K562 (cell line): ENCODE data around the gene CLCN6. TPM values are rescaled to one million over a fixed set of nuclear protein-coding genes. Genes with fewer than 3 reads are reported as not detected.
A peak's percentile ranks its signal among the peaks of the same experiment; 100 is the strongest.

Experiments used
- CEBPG ChIP-seq, 3 experiments: fragments of 200-800 bp in 1 of 3; sonication (Bioruptor generic) in 1 of 3; sonication (generic) in 1 of 3; formaldehyde crosslinking in 1 of 3; IDR thresholded peaks in 2 of 3; conservative IDR thresholded peaks in 1 of 3; 2 replicates each; pipeline versions ENCODE4 v1.6.1 to v1.8.0; 2016 to 2022; ENCODE audit warnings: missing compliant biosample characterization in 2 of 3, missing genetic modification characterization in 2 of 3, mild to moderate bottlenecking in 1 of 3, missing genetic modification reagents in 1 of 3
- CHCHD3 ChIP-seq: fragments of 250-450 bp; sonication (Bioruptor Pico); IDR thresholded peaks from 2 replicates; pipeline ENCODE4 v2.1.2; 2022; ENCODE audit warnings: mild to moderate bottlenecking
- CREBBP ChIP-seq: IDR thresholded peaks from one replicate; pipeline ENCODE4 v1.6.1; 2012; ENCODE audit warnings: low read depth, mild to moderate bottlenecking, control low read depth, inconsistent platforms, low read length
- ELF1 ChIP-seq: fragments of 200-800 bp; sonication (Bioruptor generic); IDR thresholded peaks from 2 replicates; pipeline ENCODE4 v1.6.1; 2016; ENCODE audit warnings: missing genetic modification characterization, missing compliant biosample characterization
- FUS ChIP-seq: fragments of 200-400 bp; formaldehyde crosslinking; optimal IDR thresholded peaks from 2 replicates; pipeline ENCODE3; 2017; ENCODE audit warnings: low read depth, low read length
- GABPB1 ChIP-seq: sonication (generic); formaldehyde crosslinking; IDR thresholded peaks from 2 replicates; pipeline ENCODE4 v1.8.0; 2022; ENCODE audit warnings: mild to moderate bottlenecking, missing genetic modification reagents
- MAZ ChIP-seq, 2 experiments: fragments of 450-650 bp in 1 of 2; sonication (generic) in 1 of 2; formaldehyde crosslinking; IDR thresholded peaks in 1 of 2; conservative IDR thresholded peaks in 1 of 2; 2 replicates each; pipeline versions ENCODE4 v1.4.0 to v1.5.0; 2020; ENCODE audit warnings: mild to moderate bottlenecking in 1 of 2, missing genetic modification reagents in 1 of 2
- PHTF2 ChIP-seq: fragments of 250-450 bp; sonication (Bioruptor Pico); IDR thresholded peaks from 2 replicates; pipeline ENCODE4 v1.5.0; 2021; ENCODE audit warnings: mild to moderate bottlenecking
- RBBP5 ChIP-seq: fragments of 200-600 bp; sonication (generic); IDR thresholded peaks from 2 replicates; pipeline ENCODE4 v1.6.1; 2012; ENCODE audit warnings: borderline replicate concordance, mild to moderate bottlenecking, low read length, control low read depth, inconsistent platforms; ENCODE audit not compliant: insufficient read depth, poor library complexity, severe bottlenecking
- TEAD4 ChIP-seq, 2 experiments: sonication (generic) in 1 of 2; formaldehyde crosslinking in 1 of 2; IDR thresholded peaks; 2 replicates each; pipeline versions ENCODE4 v1.6.1 to v1.8.0; 2012 to 2022; ENCODE audit warnings: borderline replicate concordance in 1 of 2, inconsistent platforms in 1 of 2, low read length in 1 of 2, mild to moderate bottlenecking in 1 of 2, missing genetic modification reagents in 1 of 2
- ZBTB17 ChIP-seq: fragments of 450-650 bp; formaldehyde crosslinking; IDR thresholded peaks from 2 replicates; pipeline ENCODE4 v1.4.0; 2020; ENCODE audit warnings: mild to moderate bottlenecking
- polyA plus RNA-seq, 8 experiments: library from polyadenylated mRNA; depleted of rRNA in 4 of 8; stranded (reverse) in 5 of 8; unstranded in 3 of 8; fragments of >200 nt; fragmentation: Nextera tagmentation in 2 of 8; fragmentation: Illumina TruSeq in 1 of 8; extraction: Ambion mirVana in 2 of 8; extraction: Trizol in 1 of 8; gene quantifications; 2 replicates each; pipeline versions ENCODE4 v1.2.1 to v1.2.3, GENCODE V29; 2011 to 2014; ENCODE audit warnings: inconsistent platforms in 1 of 8, missing spikeins in 1 of 8
- total RNA-seq, 7 experiments: library from RNA; depleted of rRNA in 6 of 7; stranded (reverse); fragments of >200 nt in 6 of 7; fragmentation: Illumina TruSeq in 2 of 7; extraction: Trizol in 2 of 7; gene quantifications; 2 replicates each; pipeline versions ENCODE4 v1.2.1 to v1.2.3, GENCODE V29; 2011 to 2021; ENCODE audit warnings: low replicate concordance in 1 of 7
- TF ChIP-seq, protein P1 (sequence below): fragments of 200-600 bp; sonication (generic); IDR thresholded peaks from one replicate; pipeline ENCODE4 v1.6.1; 2012; ENCODE audit warnings: mild to moderate bottlenecking, low read depth, low read length, inconsistent platforms
- TF ChIP-seq, protein P2 (sequence below): fragments of 450-650 bp; conservative IDR thresholded peaks from 2 replicates; pipeline ENCODE4 v1.6.1; 2016; ENCODE audit warnings: missing genetic modification characterization, low read depth, mild to moderate bottlenecking, missing compliant biosample characterization, moderate library complexity
- TF ChIP-seq, protein P3 (sequence below): fragments of 450-650 bp; formaldehyde crosslinking; IDR thresholded peaks from 2 replicates; pipeline ENCODE4 v1.4.0; 2022; ENCODE audit warnings: mild to moderate bottlenecking, moderate library complexity

Gene CLCN6
- total and polyA plus RNA-seq, 9 of the 15 experiments (the other 6 are each of a cell fraction or from before 2014, with no cell fraction given), result 2.0 to 21.8 (median 13.6) TPM

DNA sequence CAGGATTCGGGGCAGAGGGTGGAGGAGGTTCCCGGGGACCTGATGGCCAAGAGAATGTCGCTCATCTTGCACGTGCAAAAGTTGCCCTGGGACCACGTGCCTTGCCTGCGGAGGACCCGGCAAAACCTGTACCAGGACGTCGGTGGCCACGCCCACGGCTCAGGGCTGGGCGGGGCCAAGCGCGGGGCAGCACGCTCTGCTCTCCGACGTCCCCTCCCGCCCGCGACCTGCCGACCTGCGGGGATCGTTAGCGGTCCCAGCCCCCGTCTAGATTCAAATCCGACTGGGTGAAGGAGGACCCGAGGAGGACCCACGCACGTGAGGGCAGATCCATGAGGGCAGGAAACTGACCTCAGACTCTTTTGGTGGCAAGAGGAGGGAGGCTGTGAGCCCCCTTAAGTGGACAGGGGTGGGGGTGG, 44.0 kb upstream of the CLCN6 start, which contains the start of gene C1orf167 (continued):
- TF ChIP-seq, protein P1, sequence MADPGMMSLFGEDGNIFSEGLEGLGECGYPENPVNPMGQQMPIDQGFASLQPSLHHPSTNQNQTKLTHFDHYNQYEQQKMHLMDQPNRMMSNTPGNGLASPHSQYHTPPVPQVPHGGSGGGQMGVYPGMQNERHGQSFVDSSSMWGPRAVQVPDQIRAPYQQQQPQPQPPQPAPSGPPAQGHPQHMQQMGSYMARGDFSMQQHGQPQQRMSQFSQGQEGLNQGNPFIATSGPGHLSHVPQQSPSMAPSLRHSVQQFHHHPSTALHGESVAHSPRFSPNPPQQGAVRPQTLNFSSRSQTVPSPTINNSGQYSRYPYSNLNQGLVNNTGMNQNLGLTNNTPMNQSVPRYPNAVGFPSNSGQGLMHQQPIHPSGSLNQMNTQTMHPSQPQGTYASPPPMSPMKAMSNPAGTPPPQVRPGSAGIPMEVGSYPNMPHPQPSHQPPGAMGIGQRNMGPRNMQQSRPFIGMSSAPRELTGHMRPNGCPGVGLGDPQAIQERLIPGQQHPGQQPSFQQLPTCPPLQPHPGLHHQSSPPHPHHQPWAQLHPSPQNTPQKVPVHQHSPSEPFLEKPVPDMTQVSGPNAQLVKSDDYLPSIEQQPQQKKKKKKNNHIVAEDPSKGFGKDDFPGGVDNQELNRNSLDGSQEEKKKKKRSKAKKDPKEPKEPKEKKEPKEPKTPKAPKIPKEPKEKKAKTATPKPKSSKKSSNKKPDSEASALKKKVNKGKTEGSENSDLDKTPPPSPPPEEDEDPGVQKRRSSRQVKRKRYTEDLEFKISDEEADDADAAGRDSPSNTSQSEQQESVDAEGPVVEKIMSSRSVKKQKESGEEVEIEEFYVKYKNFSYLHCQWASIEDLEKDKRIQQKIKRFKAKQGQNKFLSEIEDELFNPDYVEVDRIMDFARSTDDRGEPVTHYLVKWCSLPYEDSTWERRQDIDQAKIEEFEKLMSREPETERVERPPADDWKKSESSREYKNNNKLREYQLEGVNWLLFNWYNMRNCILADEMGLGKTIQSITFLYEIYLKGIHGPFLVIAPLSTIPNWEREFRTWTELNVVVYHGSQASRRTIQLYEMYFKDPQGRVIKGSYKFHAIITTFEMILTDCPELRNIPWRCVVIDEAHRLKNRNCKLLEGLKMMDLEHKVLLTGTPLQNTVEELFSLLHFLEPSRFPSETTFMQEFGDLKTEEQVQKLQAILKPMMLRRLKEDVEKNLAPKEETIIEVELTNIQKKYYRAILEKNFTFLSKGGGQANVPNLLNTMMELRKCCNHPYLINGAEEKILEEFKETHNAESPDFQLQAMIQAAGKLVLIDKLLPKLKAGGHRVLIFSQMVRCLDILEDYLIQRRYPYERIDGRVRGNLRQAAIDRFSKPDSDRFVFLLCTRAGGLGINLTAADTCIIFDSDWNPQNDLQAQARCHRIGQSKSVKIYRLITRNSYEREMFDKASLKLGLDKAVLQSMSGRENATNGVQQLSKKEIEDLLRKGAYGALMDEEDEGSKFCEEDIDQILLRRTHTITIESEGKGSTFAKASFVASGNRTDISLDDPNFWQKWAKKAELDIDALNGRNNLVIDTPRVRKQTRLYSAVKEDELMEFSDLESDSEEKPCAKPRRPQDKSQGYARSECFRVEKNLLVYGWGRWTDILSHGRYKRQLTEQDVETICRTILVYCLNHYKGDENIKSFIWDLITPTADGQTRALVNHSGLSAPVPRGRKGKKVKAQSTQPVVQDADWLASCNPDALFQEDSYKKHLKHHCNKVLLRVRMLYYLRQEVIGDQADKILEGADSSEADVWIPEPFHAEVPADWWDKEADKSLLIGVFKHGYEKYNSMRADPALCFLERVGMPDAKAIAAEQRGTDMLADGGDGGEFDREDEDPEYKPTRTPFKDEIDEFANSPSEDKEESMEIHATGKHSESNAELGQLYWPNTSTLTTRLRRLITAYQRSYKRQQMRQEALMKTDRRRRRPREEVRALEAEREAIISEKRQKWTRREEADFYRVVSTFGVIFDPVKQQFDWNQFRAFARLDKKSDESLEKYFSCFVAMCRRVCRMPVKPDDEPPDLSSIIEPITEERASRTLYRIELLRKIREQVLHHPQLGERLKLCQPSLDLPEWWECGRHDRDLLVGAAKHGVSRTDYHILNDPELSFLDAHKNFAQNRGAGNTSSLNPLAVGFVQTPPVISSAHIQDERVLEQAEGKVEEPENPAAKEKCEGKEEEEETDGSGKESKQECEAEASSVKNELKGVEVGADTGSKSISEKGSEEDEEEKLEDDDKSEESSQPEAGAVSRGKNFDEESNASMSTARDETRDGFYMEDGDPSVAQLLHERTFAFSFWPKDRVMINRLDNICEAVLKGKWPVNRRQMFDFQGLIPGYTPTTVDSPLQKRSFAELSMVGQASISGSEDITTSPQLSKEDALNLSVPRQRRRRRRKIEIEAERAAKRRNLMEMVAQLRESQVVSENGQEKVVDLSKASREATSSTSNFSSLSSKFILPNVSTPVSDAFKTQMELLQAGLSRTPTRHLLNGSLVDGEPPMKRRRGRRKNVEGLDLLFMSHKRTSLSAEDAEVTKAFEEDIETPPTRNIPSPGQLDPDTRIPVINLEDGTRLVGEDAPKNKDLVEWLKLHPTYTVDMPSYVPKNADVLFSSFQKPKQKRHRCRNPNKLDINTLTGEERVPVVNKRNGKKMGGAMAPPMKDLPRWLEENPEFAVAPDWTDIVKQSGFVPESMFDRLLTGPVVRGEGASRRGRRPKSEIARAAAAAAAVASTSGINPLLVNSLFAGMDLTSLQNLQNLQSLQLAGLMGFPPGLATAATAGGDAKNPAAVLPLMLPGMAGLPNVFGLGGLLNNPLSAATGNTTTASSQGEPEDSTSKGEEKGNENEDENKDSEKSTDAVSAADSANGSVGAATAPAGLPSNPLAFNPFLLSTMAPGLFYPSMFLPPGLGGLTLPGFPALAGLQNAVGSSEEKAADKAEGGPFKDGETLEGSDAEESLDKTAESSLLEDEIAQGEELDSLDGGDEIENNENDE, result no peak
- TF ChIP-seq, protein P2, sequence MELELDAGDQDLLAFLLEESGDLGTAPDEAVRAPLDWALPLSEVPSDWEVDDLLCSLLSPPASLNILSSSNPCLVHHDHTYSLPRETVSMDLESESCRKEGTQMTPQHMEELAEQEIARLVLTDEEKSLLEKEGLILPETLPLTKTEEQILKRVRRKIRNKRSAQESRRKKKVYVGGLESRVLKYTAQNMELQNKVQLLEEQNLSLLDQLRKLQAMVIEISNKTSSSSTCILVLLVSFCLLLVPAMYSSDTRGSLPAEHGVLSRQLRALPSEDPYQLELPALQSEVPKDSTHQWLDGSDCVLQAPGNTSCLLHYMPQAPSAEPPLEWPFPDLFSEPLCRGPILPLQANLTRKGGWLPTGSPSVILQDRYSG (tag), result no peak
- TF ChIP-seq MAZ (CRISPR knock-in tag; conservative IDR thresholded peaks at IDR 0.05 in 1 of 2, IDR thresholded peaks at IDR 0.05 in 1 of 2) (peak in 1 of 2 experiments; percentile 76; a peak in 2 of 4 replicates), CEBPG (CRISPR knock-in tag; IDR thresholded peaks at IDR 0.05) (no peak), CEBPG (tag; conservative IDR thresholded peaks at IDR 0.05 in 1 of 2, IDR thresholded peaks at IDR 0.05 in 1 of 2) (no peak), PHTF2 (no peak), CREBBP (no peak), GABPB1 (CRISPR knock-in tag) (0 out of 2 replicates have a peak, but pooled peaks have one; percentile 19), CHCHD3 (CRISPR knock-in tag) (no peak), ZBTB17 (CRISPR knock-in tag) (no peak), TEAD4 (IDR thresholded peaks at IDR 0.05; ENCODE audit: low read length) (no peak), TEAD4 (CRISPR knock-in tag; IDR thresholded peaks at IDR 0.05; ENCODE audit: borderline replicate concordance) (peak; percentile 4; the same call in 1 of the 2 replicates), RBBP5 (peak; percentile 24), ELF1 (tag) (no peak), FUS (no peak)
- TF ChIP-seq, protein P3, sequence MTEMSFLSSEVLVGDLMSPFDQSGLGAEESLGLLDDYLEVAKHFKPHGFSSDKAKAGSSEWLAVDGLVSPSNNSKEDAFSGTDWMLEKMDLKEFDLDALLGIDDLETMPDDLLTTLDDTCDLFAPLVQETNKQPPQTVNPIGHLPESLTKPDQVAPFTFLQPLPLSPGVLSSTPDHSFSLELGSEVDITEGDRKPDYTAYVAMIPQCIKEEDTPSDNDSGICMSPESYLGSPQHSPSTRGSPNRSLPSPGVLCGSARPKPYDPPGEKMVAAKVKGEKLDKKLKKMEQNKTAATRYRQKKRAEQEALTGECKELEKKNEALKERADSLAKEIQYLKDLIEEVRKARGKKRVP (CRISPR knock-in tag), result no peak
